HG03521 (cell line): ENCODE measurements around the gene KRT31.
"Not testable (repeated sequence)": the region's sequence is repeated elsewhere in the genome, so short reads cannot be mapped to it uniquely, and the experiment has no call there.

Experiments used
- ATAC-seq: cut with Tn5 transposase; IDR thresholded peaks from one replicate; pipeline ENCODE4 v1.9.1; 2021; ENCODE audit warnings: mild to moderate bottlenecking, moderate library complexity; ENCODE audit not compliant: unreplicated experiment

The KRT31 gene

GRCh38 chr17:41418116-41418860 lies 20.9 kb upstream of the KRT31 start:
- ATAC-seq = no peak

GRCh38 chr17:41417576-41418015 lies 20.2 kb upstream of the KRT31 start:
- ATAC-seq = no peak

GRCh38 chr17:41417127-41417526 lies 19.7 kb upstream of the KRT31 start:
- no peak for ATAC-seq

GRCh38 chr17:41416479-41416878 lies 19.1 kb upstream of the KRT31 start:
- ATAC-seq = no peak

- ATAC-seq = no peak
Measured at GRCh38 chr17:41415833-41416335, 18.5 kb upstream of the KRT31 start.

- no peak for ATAC-seq
Measured at GRCh38 chr17:41415411-41415810, 18.0 kb upstream of the KRT31 start.

GRCh38 chr17:41413982-41414381 lies 16.6 kb upstream of the KRT31 start:
- ATAC-seq = no peak

- no peak for ATAC-seq
Measured at GRCh38 chr17:41413353-41413957, 16.0 kb upstream of the KRT31 start.

- no peak for ATAC-seq
Measured at GRCh38 chr17:41411072-41411840, 13.8 kb upstream of the KRT31 start.

GRCh38 chr17:41407226-41407625 lies 9.8 kb upstream of the KRT31 start:
- ATAC-seq = no peak

- no peak for ATAC-seq
Measured at GRCh38 chr17:41406205-41406604, 8.8 kb upstream of the KRT31 start.

GRCh38 chr17:41404024-41404671 lies 6.7 kb upstream of the KRT31 start:
- ATAC-seq = no peak

- ATAC-seq = no peak
Measured at GRCh38 chr17:41403404-41404023, 6.1 kb upstream of the KRT31 start.

GRCh38 chr17:41402161-41402560 lies 4.8 kb upstream of the KRT31 start:
- ATAC-seq = no peak

GRCh38 chr17:41396340-41396739 lies 1.1 kb downstream of the KRT31 start:
- ATAC-seq = no peak

- ATAC-seq = no peak
Measured at GRCh38 chr17:41395611-41396010, 1.8 kb downstream of the KRT31 start.

- not testable (repeated sequence) for ATAC-seq
Measured at GRCh38 chr17:41395044-41395443, 2.4 kb downstream of the KRT31 start.

GRCh38 chr17:41394254-41394996 lies 3.0 kb downstream of the KRT31 start:
- ATAC-seq = no peak

GRCh38 chr17:41393826-41394225 lies 3.6 kb downstream of the KRT31 start:
- ATAC-seq = no peak

- ATAC-seq = no peak
Measured at GRCh38 chr17:41393294-41393693, 4.1 kb downstream of the KRT31 start.
